ENCODE measurements around the gene ZBED4. TPM values are rescaled to one million over a fixed set of nuclear protein-coding genes. Genes with fewer than 3 reads are reported as not detected.

Gene ZBED4
- total and polyA plus RNA-seq, 2 experiments from 2014 or later: 8.5 to 31.9 TPM

GRCh38 chr22:49883294-49883640 is 29.6 kb downstream of the ZBED4 start:
- ATAC-seq: no peak
- H3F3A ChIP-seq (replicated peaks; ENCODE audit: low read depth): no peaks in the 10 kb centered on the region

More at GRCh38 chr22:49883294-49883640, 29.6 kb downstream of the ZBED4 start:
- H3K9me3 Mint-ChIP-seq: peaks cover 16% of the 10 kb centered on the region
- peaks cover 10% of the 10 kb centered on the region; the same call in 2 of the 3 replicates for H3K4me1 Mint-ChIP-seq
- H3K4me1 ChIP-seq (ENCODE audit: insufficient read depth): no peaks in the 10 kb centered on the region
- no peaks in the 10 kb centered on the region for H3K27me3 ChIP-seq (ENCODE audit: insufficient read depth)
- no peak overlapping the region for H2AFZ ChIP-seq
- peaks cover 52% of the 10 kb centered on the region for H3K79me2 ChIP-seq (replicated peaks; ENCODE audit: insufficient read depth)
- H4K20me1 ChIP-seq (replicated peaks; ENCODE audit: insufficient read depth): peaks cover 27% of the 10 kb centered on the region
- H3K4me2 ChIP-seq: no peak overlapping the region
- DNase-seq (ENCODE audit: low spot score): no peak
- no peak overlapping the region for H3K27ac Mint-ChIP-seq
- no peak overlapping the region for H3K27ac ChIP-seq (ENCODE audit: low read depth)
- no peak for TF ChIP-seq JUNB (IDR thresholded peaks at IDR 0.05; ENCODE audit: unreplicated experiment)
- no peak for TF ChIP-seq CTCF (conservative IDR thresholded peaks at IDR 0.05; ENCODE audit: low read depth in 2 of 2)
- TF ChIP-seq ZNF462 (CRISPR knock-in tag; IDR thresholded peaks at IDR 0.05): no peak
- TF ChIP-seq EZH2 (IDR thresholded peaks at IDR 0.05; ENCODE audit: low read depth, unreplicated experiment): no peak
- TF ChIP-seq NANOG (IDR thresholded peaks at IDR 0.05; ENCODE audit: borderline replicate concordance): no peak
- no peak for TF ChIP-seq POLR2AphosphoS5 (IDR thresholded peaks at IDR 0.05; ENCODE audit: low read depth)
- TF ChIP-seq ZNF331 (CRISPR knock-in tag; IDR thresholded peaks at IDR 0.05; ENCODE audit: low read depth): no peak
- no peak for TF ChIP-seq STAT1 (IDR thresholded peaks at IDR 0.05; ENCODE audit: unreplicated experiment)
- TF ChIP-seq REST (IDR thresholded peaks at IDR 0.05; ENCODE audit: unreplicated experiment): no peak
- no peak for TF ChIP-seq ETS1 (IDR thresholded peaks at IDR 0.05)
- TF ChIP-seq EZH2phosphoT487 (IDR thresholded peaks at IDR 0.05; ENCODE audit: unreplicated experiment): no peak
- no peak for TF ChIP-seq ZNF114 (CRISPR knock-in tag; IDR thresholded peaks at IDR 0.05)
- no peak for TF ChIP-seq CREB1 (CRISPR knock-in tag; IDR thresholded peaks at IDR 0.05; ENCODE audit: low read depth)
- H3K36me3 ChIP-seq (ENCODE audit: insufficient read depth): no peaks in the 10 kb centered on the region; the same call in 1 of the 2 replicates
- H3K4me3 Mint-ChIP-seq: no peak overlapping the region
- no peaks in the 10 kb centered on the region for H3K9me2 ChIP-seq (ENCODE audit: insufficient read depth)
- peaks cover 66% of the 10 kb centered on the region for H3K36me3 Mint-ChIP-seq (ENCODE audit: low read depth)
- H3K27me3 Mint-ChIP-seq (ENCODE audit: insufficient read depth, low read depth, poor library complexity): peaks cover 4% of the 10 kb centered on the region
- no peak overlapping the region for H3K4me3 ChIP-seq
